VCaP (cell line): Measurements from ENCODE around the gene ATP2C2.

Experiments
- H3K27ac ChIP-seq: fragments of 450-650 bp; 2 replicates; pipeline ENCODE4 v1.5.1; 2017
- TF ChIP-seq, protein P1 (sequence below): fragments of 450-650 bp; conservative IDR thresholded peaks from 2 replicates; pipeline ENCODE4 v1.5.1; 2017; ENCODE audit warnings: mild to moderate bottlenecking, moderate library complexity

Gene ATP2C2

DNA sequence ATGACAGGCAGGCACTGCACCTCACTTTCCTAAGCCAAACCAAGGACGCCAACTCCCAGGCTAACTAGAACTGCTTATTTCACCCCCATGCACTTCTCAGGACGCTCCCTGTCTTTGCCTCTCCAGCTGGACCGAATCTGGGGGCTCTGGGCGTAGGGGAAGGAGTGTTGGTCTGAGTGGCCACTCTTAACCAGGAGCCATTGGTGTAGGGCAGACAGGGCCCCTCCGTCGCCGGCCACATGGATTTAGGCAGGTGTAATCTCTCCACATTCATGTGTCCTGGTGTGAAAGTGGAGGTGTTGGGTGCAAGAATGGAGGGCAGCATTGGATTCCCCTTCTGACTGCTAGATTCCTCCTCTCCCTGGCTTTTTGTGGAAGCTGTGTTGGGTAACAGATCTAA is 9.8 kb downstream of the ATP2C2 start:
- H3K27ac ChIP-seq, result no peak overlapping the region
- TF ChIP-seq, protein P1, sequence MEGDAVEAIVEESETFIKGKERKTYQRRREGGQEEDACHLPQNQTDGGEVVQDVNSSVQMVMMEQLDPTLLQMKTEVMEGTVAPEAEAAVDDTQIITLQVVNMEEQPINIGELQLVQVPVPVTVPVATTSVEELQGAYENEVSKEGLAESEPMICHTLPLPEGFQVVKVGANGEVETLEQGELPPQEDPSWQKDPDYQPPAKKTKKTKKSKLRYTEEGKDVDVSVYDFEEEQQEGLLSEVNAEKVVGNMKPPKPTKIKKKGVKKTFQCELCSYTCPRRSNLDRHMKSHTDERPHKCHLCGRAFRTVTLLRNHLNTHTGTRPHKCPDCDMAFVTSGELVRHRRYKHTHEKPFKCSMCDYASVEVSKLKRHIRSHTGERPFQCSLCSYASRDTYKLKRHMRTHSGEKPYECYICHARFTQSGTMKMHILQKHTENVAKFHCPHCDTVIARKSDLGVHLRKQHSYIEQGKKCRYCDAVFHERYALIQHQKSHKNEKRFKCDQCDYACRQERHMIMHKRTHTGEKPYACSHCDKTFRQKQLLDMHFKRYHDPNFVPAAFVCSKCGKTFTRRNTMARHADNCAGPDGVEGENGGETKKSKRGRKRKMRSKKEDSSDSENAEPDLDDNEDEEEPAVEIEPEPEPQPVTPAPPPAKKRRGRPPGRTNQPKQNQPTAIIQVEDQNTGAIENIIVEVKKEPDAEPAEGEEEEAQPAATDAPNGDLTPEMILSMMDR, result no peak

DNA sequence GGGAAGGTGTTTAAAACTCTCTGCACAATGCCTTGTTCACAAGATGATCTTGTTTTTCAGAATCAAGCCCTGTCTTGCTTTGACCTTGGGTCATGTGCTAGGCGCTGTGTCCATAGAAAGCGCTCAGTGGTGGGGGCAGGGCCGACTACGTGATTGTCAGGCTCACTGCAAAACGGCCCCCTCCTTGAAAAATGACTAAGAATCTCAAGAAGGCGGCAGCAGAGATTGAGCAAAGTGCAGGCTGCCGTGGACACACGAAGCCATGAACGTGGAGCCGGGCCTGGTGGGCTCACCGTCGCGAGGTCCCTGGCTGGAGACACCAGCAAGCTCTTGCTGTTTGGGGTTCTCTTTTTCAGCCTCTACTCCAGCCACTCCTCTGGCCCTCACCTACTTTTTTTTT is 10.2 kb downstream of the ATP2C2 start:
- TF ChIP-seq, protein P1, result no peak
- no peak overlapping the region; the same call in 1 of the 2 replicates for H3K27ac ChIP-seq

DNA sequence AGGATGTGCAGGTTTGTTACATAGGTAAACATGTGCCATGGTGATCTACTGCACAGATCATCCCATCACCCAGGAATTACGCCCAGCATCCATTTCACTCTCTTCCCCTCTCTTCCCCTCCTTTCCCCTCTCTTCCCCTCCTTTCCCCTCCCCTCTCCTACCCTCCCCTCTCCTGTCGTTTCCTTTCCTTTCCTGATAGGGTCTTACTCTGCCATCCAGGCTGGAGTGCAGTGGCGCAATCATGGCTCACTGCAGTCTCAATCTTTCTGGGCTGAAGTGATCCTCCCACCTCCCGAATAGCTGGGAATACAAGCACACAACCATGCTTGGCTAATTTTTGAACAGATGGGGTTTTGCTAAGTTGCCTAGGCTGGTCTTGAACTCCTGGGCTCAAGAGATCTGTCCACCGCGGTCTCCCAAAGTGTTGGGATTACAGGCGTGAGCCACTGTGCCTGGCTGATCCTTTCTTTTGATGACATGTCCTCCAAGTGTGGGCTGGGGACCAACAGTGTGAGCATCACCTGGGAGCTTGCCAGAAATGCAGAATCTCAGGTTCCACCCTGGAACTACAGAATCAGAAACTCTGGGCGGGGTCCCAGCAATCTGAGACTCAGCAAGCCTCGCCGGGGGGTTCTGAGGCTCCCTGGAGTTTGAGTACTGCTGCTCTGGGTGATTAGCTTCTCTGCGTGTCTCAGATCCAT is 10.8 kb downstream of the ATP2C2 start:
- TF ChIP-seq, protein P1, result no peak
- peak overlapping the region; percentile 22; the same call in 1 of the 2 replicates for H3K27ac ChIP-seq

DNA sequence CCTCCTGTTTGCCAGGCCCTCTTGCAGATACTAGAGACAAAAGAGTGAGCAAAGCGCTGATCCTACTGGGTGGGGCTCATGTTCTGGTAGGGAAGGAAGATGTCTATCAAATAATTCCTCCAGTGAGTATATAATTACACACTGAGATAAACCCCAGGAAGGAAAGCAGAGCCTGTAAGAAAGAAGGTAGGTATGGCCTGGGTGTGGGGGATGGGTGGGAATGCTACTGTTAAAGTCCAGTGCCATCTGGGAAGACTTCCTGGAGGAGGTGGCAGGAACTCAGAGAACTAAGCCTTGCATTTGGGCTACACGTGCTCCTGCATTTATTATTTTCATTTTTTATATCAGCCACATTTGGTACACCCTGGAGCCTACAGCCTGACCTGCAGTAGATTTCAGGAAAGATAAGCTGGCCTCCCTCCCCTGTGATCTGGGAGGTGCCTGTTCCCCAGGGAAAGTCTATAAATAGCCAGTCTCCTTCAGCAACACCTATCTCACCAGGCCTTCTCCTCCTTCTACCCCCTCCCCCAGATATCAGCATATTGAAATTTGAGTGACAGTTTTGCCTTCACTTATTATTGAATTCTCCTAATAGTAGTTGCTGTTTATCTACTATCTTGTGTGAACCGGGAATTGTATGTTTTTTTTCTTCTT is 11.5 kb downstream of the ATP2C2 start:
- H3K27ac ChIP-seq, result peak overlapping the region; percentile 22
- TF ChIP-seq, protein P1, result no peak

DNA sequence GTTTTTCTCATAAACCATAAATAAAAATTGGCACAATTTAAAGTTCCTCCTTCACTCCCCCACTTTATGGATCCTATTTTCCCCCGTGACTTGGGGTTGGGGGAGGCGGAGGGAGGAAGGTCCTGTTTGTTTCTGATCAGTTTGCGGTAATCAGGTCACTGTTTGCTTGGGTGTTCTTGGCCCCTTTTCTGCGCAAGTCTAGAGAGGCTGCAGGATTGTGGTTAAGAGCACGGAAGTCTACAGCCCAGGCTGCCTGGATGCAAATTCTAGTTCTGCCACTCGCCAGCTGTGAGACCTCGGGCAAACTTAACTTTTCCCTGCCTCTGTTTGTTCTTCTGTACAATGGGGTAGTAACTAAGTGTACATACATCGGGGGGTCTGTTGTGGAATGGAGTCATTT is 12.1 kb downstream of the ATP2C2 start:
- TF ChIP-seq, protein P1, result no peak
- H3K27ac ChIP-seq, result peak overlapping the region; percentile 22

DNA sequence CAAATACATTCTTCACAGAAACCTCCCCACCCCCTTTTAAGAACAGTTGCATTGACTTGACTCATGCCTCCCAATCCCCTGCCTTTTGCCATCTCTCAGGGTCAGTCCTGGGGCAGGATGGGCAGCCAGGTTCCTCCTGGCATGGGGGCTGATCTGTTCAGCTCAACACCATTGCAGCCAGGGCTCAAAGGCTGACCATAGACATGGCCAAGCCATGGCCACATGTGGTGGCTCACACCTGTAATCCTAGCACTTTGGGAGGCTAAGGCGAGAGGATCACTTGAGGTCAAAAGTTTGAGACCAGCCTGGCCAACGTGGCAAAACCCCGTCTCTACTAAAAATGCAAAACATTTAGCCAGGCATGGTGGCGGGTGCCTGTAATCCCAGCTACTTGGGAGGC is 14.1 kb downstream of the ATP2C2 start:
- no peak overlapping the region for H3K27ac ChIP-seq
- TF ChIP-seq, protein P1, result no peak

DNA sequence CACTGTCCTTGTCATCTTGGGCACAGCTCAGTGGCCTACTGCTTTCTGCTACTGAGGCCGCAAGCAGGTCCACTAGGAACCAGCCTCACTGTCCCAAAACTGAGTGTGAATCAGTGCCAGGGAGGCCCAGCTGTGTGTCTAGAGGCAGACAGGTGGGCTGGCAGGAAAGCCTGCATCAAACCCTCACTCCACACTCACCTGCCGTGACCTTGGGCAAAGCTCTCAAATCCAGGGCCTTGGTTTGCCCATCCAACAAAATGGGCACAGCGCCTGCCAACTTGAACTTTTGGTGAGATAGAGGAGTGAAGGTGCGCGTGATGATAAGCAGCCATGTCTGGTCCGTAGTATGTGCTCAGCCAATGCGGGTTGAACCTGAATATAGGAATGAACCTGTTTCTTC is 14.8 kb downstream of the ATP2C2 start:
- no peak overlapping the region for H3K27ac ChIP-seq
- TF ChIP-seq, protein P1, result no peak
